Neural progenitor cell (in vitro differentiated cells): ENCODE results near the gene OLFM4. TPM values are rescaled to one million over a fixed set of nuclear protein-coding genes. Genes with fewer than 3 reads are reported as not detected.

Source experiments
- DNase-seq: peaks from one replicate; pipeline ENCODE4 v3.0.0-alpha.2; 2016; ENCODE audit warnings: low spot score
- H2AFZ ChIP-seq: fragments of 200-600 bp; sonication (generic); replicated peaks from 2 replicates; pipeline ENCODE4 v1.6.1; 2016; ENCODE audit warnings: antibody characterized with exemption
- H3F3A ChIP-seq: fragments of 200-600 bp; sonication (generic); 2 replicates; pipeline ENCODE4 v1.6.1; 2016; ENCODE audit warnings: antibody characterized with exemption, low read depth
- H3K27ac ChIP-seq: fragments of 200-600 bp; sonication (generic); 2 replicates; pipeline ENCODE4 v1.5.1; 2016; ENCODE audit warnings: mild to moderate bottlenecking
- H3K27me3 ChIP-seq: fragments of 200-600 bp; sonication (generic); 2 replicates; pipeline ENCODE4 v1.6.1; 2016; ENCODE audit warnings: mild to moderate bottlenecking, moderate library complexity
- H3K36me3 ChIP-seq: fragments of 200-600 bp; sonication (generic); 2 replicates; pipeline ENCODE4 v1.5.1; 2016
- H3K4me1 ChIP-seq: fragments of 200-600 bp; sonication (generic); 2 replicates; pipeline ENCODE4 v1.6.1; 2016; ENCODE audit warnings: mixed run types
- H3K4me2 ChIP-seq: fragments of 200-600 bp; sonication (generic); 2 replicates; pipeline ENCODE4 v1.6.1; 2016
- H3K4me3 ChIP-seq: fragments of 200-600 bp; sonication (generic); 2 replicates; pipeline ENCODE4 v1.5.1; 2016
- H3K79me2 ChIP-seq: fragments of 200-600 bp; sonication (generic); 2 replicates; pipeline ENCODE4 v1.6.1; 2016; ENCODE audit warnings: low read depth
- H3K9ac ChIP-seq: fragments of 200-600 bp; sonication (generic); 2 replicates; pipeline ENCODE4 v1.6.1; 2016
- H3K9me3 ChIP-seq: fragments of 200-600 bp; sonication (generic); 2 replicates; pipeline ENCODE4 v1.5.1; 2016; ENCODE audit warnings: low read depth
- H4K20me1 ChIP-seq: fragments of 200-600 bp; sonication (generic); 2 replicates; pipeline ENCODE4 v1.6.1; 2016; ENCODE audit warnings: low read depth
- H3K27ac Mint-ChIP-seq: 3 replicates; pipeline ENCODE4 v1.8.0; 2021; ENCODE audit warnings: mixed read lengths
- H3K27me3 Mint-ChIP-seq: 2 replicates; pipeline ENCODE4 v1.8.0; 2022; ENCODE audit warnings: low read depth, mild to moderate bottlenecking, inconsistent platforms, moderate library complexity, mixed read lengths; ENCODE audit not compliant: insufficient read depth
- H3K36me3 Mint-ChIP-seq: 3 replicates; pipeline ENCODE4 v1.8.0; 2021; ENCODE audit warnings: mixed read lengths
- H3K4me1 Mint-ChIP-seq: 3 replicates; pipeline ENCODE4 v1.8.0; 2021; ENCODE audit warnings: mixed read lengths
- H3K4me3 Mint-ChIP-seq: 3 replicates; pipeline ENCODE4 v1.8.0; 2021; ENCODE audit warnings: mild to moderate bottlenecking, moderate library complexity, mixed read lengths
- H3K9me3 Mint-ChIP-seq: 3 replicates; pipeline ENCODE4 v1.8.0; 2020; ENCODE audit warnings: mixed read lengths
- CTCF ChIP-seq: fragments of 200-600 bp; sonication (generic); IDR thresholded peaks from 2 replicates; pipeline ENCODE4 v1.5.1; 2017; ENCODE audit warnings: antibody characterized with exemption, mild to moderate bottlenecking
- EZH2 ChIP-seq: fragments of 200-600 bp; sonication (generic); IDR thresholded peaks from 2 replicates; pipeline ENCODE4 v1.6.1; 2017; ENCODE audit warnings: antibody characterized with exemption, mild to moderate bottlenecking, moderate library complexity
- EZH2phosphoT487 ChIP-seq: fragments of 200-600 bp; sonication (generic); IDR thresholded peaks from 2 replicates; pipeline ENCODE4 v1.6.1; 2017; ENCODE audit warnings: antibody characterized with exemption
- total RNA-seq: library from RNA; depleted of rRNA; stranded (reverse); fragments of >200 nt; gene quantifications from 2 replicates; pipeline ENCODE4 v1.2.3, GENCODE V29; 2015; ENCODE audit warnings: low replicate concordance

The OLFM4 gene
- total RNA-seq, 1 donor from 2014 or later = not detected

GRCh38 chr13:53075356-53076041 lies 46.9 kb downstream of the OLFM4 start:
- TF ChIP-seq CTCF = no peak
- no peak for TF ChIP-seq EZH2
- TF ChIP-seq EZH2phosphoT487 = no peak
- Histone ChIP-seq H3K9me3 (no peaks in the 10 kb centered on the region), H3K36me3 (no peaks in the 10 kb centered on the region), H3K27me3 (no peaks in the 10 kb centered on the region), H3K27ac (no peak overlapping the region), H3K4me1 (peaks cover 34% of the 10 kb centered on the region), H2AFZ (peak overlapping the region; percentile 48), H3K9ac (no peak overlapping the region), H3K79me2 (no peaks in the 10 kb centered on the region), H3F3A (peaks cover 10% of the 10 kb centered on the region), H4K20me1 (no peaks in the 10 kb centered on the region), H3K4me3 (no peak overlapping the region), H3K4me2 (peak overlapping the region; percentile 27)
- Mint-ChIP-seq H3K27me3 (peaks cover 12% of the 10 kb centered on the region), H3K4me3 (no peak overlapping the region), H3K36me3 (peaks cover 8% of the 10 kb centered on the region), H3K4me1 (peaks cover 44% of the 10 kb centered on the region), H3K9me3 (peaks cover 25% of the 10 kb centered on the region), H3K27ac (peak overlapping the region; percentile 48)
- DNase-seq = no peak

GRCh38 chr13:53079691-53080090 lies 51.1 kb downstream of the OLFM4 start:
- H3K4me3 ChIP-seq = no peak overlapping the region
- TF ChIP-seq CTCF = no peak
- TF ChIP-seq EZH2 = no peak
- no peak for TF ChIP-seq EZH2phosphoT487
- H3K4me3 Mint-ChIP-seq = no peak overlapping the region
- no peak overlapping the region for H3K27ac Mint-ChIP-seq
- no peak for DNase-seq
- no peaks in the 10 kb centered on the region for H3K79me2 ChIP-seq
- H4K20me1 ChIP-seq = no peaks in the 10 kb centered on the region
- peaks cover 14% of the 10 kb centered on the region for H3K27me3 Mint-ChIP-seq
- no peak overlapping the region for H3K9ac ChIP-seq
- no peak overlapping the region for H3K27ac ChIP-seq
- no peaks in the 10 kb centered on the region for H3K36me3 ChIP-seq
- H3K9me3 Mint-ChIP-seq = peaks cover 34% of the 10 kb centered on the region
- peaks cover 18% of the 10 kb centered on the region for H3K4me1 ChIP-seq
- H3K9me3 ChIP-seq = no peaks in the 10 kb centered on the region
- H3K27me3 ChIP-seq = no peaks in the 10 kb centered on the region
- no peak overlapping the region for H2AFZ ChIP-seq
- H3K36me3 Mint-ChIP-seq = peaks cover 8% of the 10 kb centered on the region
- no peak overlapping the region for H3K4me2 ChIP-seq
- H3K4me1 Mint-ChIP-seq = peaks cover 32% of the 10 kb centered on the region
- H3F3A ChIP-seq = peaks cover 5% of the 10 kb centered on the region

GRCh38 chr13:53088871-53089270 lies 60.3 kb downstream of the OLFM4 start:
- H3K79me2 ChIP-seq = no peaks in the 10 kb centered on the region
- Mint-ChIP-seq H3K36me3 (no peaks in the 10 kb centered on the region), H3K27ac (no peak overlapping the region), H3K9me3 (peaks cover 16% of the 10 kb centered on the region), H3K4me1 (peaks cover 3% of the 10 kb centered on the region), H3K4me3 (no peak overlapping the region), H3K27me3 (no peaks in the 10 kb centered on the region)
- H3K27me3 ChIP-seq = no peaks in the 10 kb centered on the region
- TF ChIP-seq EZH2phosphoT487 = no peak
- no peak for TF ChIP-seq EZH2
- no peak for TF ChIP-seq CTCF
- no peak overlapping the region for H3K9ac ChIP-seq
- H2AFZ ChIP-seq = no peak overlapping the region
- H3K36me3 ChIP-seq = no peaks in the 10 kb centered on the region
- H4K20me1 ChIP-seq = no peaks in the 10 kb centered on the region
- H3K9me3 ChIP-seq = no peaks in the 10 kb centered on the region
- peaks cover 7% of the 10 kb centered on the region for H3K4me1 ChIP-seq
- no peaks in the 10 kb centered on the region for H3F3A ChIP-seq
- H3K4me3 ChIP-seq = no peak overlapping the region
- no peak overlapping the region for H3K27ac ChIP-seq
- DNase-seq = no peak
- H3K4me2 ChIP-seq = no peak overlapping the region
